ACC112 (cell line): ENCODE results near the gene UGT2B7.
A peak's percentile ranks its signal among the peaks of the same experiment; 100 is the strongest.

Experiments
- H2AFZ ChIP-seq: fragments of 200-600 bp; sonication (generic); one replicate; pipeline ENCODE4 v1.6.0; 2017; ENCODE audit warnings: antibody characterized with exemption, low read length; ENCODE audit not compliant: unreplicated experiment
- H3K27ac ChIP-seq: fragments of 200-600 bp; sonication (generic); 2 replicates; pipeline ENCODE4 v1.5.1; 2014; ENCODE audit warnings: low read depth, mild to moderate bottlenecking, antibody characterized with exemption, low read length, moderate library complexity
- H3K27me3 ChIP-seq: fragments of 200-600 bp; sonication (generic); 2 replicates; pipeline ENCODE4 v1.6.1; 2014; ENCODE audit warnings: mild to moderate bottlenecking, antibody characterized with exemption, low read length, moderate library complexity, mixed read lengths; ENCODE audit not compliant: insufficient read depth
- H3K36me3 ChIP-seq: fragments of 200-600 bp; sonication (generic); 2 replicates; pipeline ENCODE4 v1.6.1; 2016; ENCODE audit warnings: mild to moderate bottlenecking, antibody characterized with exemption, low read length, moderate library complexity, mixed read lengths; ENCODE audit not compliant: insufficient read depth
- H3K4me1 ChIP-seq: fragments of 200-600 bp; sonication (generic); one replicate; pipeline ENCODE4 v1.6.1; 2016; ENCODE audit warnings: low read length, mixed read lengths; ENCODE audit not compliant: insufficient read depth, unreplicated experiment, control insufficient read depth
- H3K4me3 ChIP-seq: fragments of 200-600 bp; sonication (generic); 2 replicates; pipeline ENCODE4 v1.5.1; 2014; ENCODE audit warnings: mild to moderate bottlenecking, low read depth, low read length
- H3K79me2 ChIP-seq: fragments of 200-600 bp; sonication (generic); one replicate; pipeline ENCODE4 v1.6.0; 2016; ENCODE audit warnings: low read length; ENCODE audit not compliant: control insufficient read depth, unreplicated experiment, insufficient read depth

UGT2B7 gene

GRCh38 chr4:69115851-69116213 is 19.6 kb downstream of the UGT2B7 start:
- no peak overlapping the region for H3K4me3 ChIP-seq
- no peak overlapping the region for H2AFZ ChIP-seq
- no peak overlapping the region for H3K27ac ChIP-seq
- H3K27me3 ChIP-seq: no peaks in the 10 kb centered on the region
- no peaks in the 10 kb centered on the region for H3K79me2 ChIP-seq
- no peaks in the 10 kb centered on the region for H3K36me3 ChIP-seq
- peaks cover 2% of the 10 kb centered on the region for H3K4me1 ChIP-seq

- no peak overlapping the region for H3K27ac ChIP-seq
- H3K79me2 ChIP-seq: no peaks in the 10 kb centered on the region
- no peaks in the 10 kb centered on the region for H3K27me3 ChIP-seq
- no peaks in the 10 kb centered on the region for H3K36me3 ChIP-seq
- peaks cover 10% of the 10 kb centered on the region for H3K4me1 ChIP-seq
- H3K4me3 ChIP-seq: no peak overlapping the region
- H2AFZ ChIP-seq: peak overlapping the region; percentile 1
Observed at GRCh38 chr4:69116645-69117321, 20.5 kb downstream of the UGT2B7 start.

GRCh38 chr4:69120870-69121269 is 24.6 kb downstream of the UGT2B7 start:
- H3K79me2 ChIP-seq: no peaks in the 10 kb centered on the region
- no peaks in the 10 kb centered on the region for H3K27me3 ChIP-seq
- no peaks in the 10 kb centered on the region for H3K36me3 ChIP-seq
- H3K27ac ChIP-seq: no peak overlapping the region
- H2AFZ ChIP-seq: peak overlapping the region; percentile 40
- peaks cover 10% of the 10 kb centered on the region for H3K4me1 ChIP-seq
- no peak overlapping the region for H3K4me3 ChIP-seq

GRCh38 chr4:69122476-69122875 is 26.2 kb downstream of the UGT2B7 start:
- no peak overlapping the region for H3K27ac ChIP-seq
- H3K4me3 ChIP-seq: no peak overlapping the region
- H3K4me1 ChIP-seq: peaks cover 10% of the 10 kb centered on the region
- no peaks in the 10 kb centered on the region for H3K36me3 ChIP-seq
- H3K79me2 ChIP-seq: no peaks in the 10 kb centered on the region
- no peaks in the 10 kb centered on the region for H3K27me3 ChIP-seq
- H2AFZ ChIP-seq: no peak overlapping the region

GRCh38 chr4:69124941-69125340 is 28.7 kb downstream of the UGT2B7 start:
- H3K27me3 ChIP-seq: no peaks in the 10 kb centered on the region
- H3K36me3 ChIP-seq: no peaks in the 10 kb centered on the region
- H3K4me1 ChIP-seq: peaks cover 10% of the 10 kb centered on the region
- no peak overlapping the region; the same call in 1 of the 2 replicates for H3K4me3 ChIP-seq
- no peak overlapping the region for H3K27ac ChIP-seq
- H3K79me2 ChIP-seq: no peaks in the 10 kb centered on the region
- peak overlapping the region; percentile 55 for H2AFZ ChIP-seq

GRCh38 chr4:69126024-69126423 is 29.8 kb downstream of the UGT2B7 start:
- H3K36me3 ChIP-seq: no peaks in the 10 kb centered on the region
- H3K4me1 ChIP-seq: peaks cover 6% of the 10 kb centered on the region
- no peaks in the 10 kb centered on the region for H3K79me2 ChIP-seq
- H2AFZ ChIP-seq: no peak overlapping the region
- H3K27me3 ChIP-seq: no peaks in the 10 kb centered on the region
- H3K27ac ChIP-seq: no peak overlapping the region
- H3K4me3 ChIP-seq: no peak overlapping the region

- no peak overlapping the region for H3K27ac ChIP-seq
- H3K36me3 ChIP-seq: no peaks in the 10 kb centered on the region
- no peak overlapping the region for H3K4me3 ChIP-seq
- no peaks in the 10 kb centered on the region for H3K4me1 ChIP-seq
- H2AFZ ChIP-seq: no peak overlapping the region
- H3K27me3 ChIP-seq: no peaks in the 10 kb centered on the region
- H3K79me2 ChIP-seq: no peaks in the 10 kb centered on the region
Observed at GRCh38 chr4:69133993-69134392, 37.7 kb downstream of the UGT2B7 start.

GRCh38 chr4:69134471-69134870 is 38.2 kb downstream of the UGT2B7 start:
- H3K36me3 ChIP-seq: no peaks in the 10 kb centered on the region
- no peaks in the 10 kb centered on the region for H3K27me3 ChIP-seq

GRCh38 chr4:69141320-69141719 is 45.0 kb downstream of the UGT2B7 start:
- Histone ChIP-seq H3K4me1 (no peaks in the 10 kb centered on the region), H3K27me3 (no peaks in the 10 kb centered on the region), H2AFZ (no peak overlapping the region)

More at GRCh38 chr4:69134471-69134870, 38.2 kb downstream of the UGT2B7 start:
- no peak overlapping the region for H3K27ac ChIP-seq
- no peak overlapping the region for H2AFZ ChIP-seq
- no peaks in the 10 kb centered on the region for H3K79me2 ChIP-seq
- no peak overlapping the region for H3K4me3 ChIP-seq
- H3K4me1 ChIP-seq: no peaks in the 10 kb centered on the region

GRCh38 chr4:69147334-69147733 is 51.1 kb downstream of the UGT2B7 start:
- Histone ChIP-seq H3K4me1 (no peaks in the 10 kb centered on the region), H3K4me3 (no peak overlapping the region), H3K27ac (no peak overlapping the region), H3K79me2 (no peaks in the 10 kb centered on the region), H3K36me3 (no peaks in the 10 kb centered on the region), H3K27me3 (no peaks in the 10 kb centered on the region), H2AFZ (no peak overlapping the region)

More at GRCh38 chr4:69141320-69141719, 45.0 kb downstream of the UGT2B7 start:
- H3K36me3 ChIP-seq: no peaks in the 10 kb centered on the region
- H3K4me3 ChIP-seq: no peak overlapping the region
- H3K79me2 ChIP-seq: no peaks in the 10 kb centered on the region
- H3K27ac ChIP-seq: no peak overlapping the region

- Histone ChIP-seq H3K27me3 (no peaks in the 10 kb centered on the region), H2AFZ (no peak overlapping the region), H3K4me1 (no peaks in the 10 kb centered on the region), H3K4me3 (no peak overlapping the region), H3K27ac (no peak overlapping the region), H3K79me2 (no peaks in the 10 kb centered on the region), H3K36me3 (no peaks in the 10 kb centered on the region)
Observed at GRCh38 chr4:69154021-69154420, 57.7 kb downstream of the UGT2B7 start.
